ENCODE results near the gene TNK2.

- no peak for TF ChIP-seq CTCF (IDR thresholded peaks at IDR 0.05; ENCODE audit: low read length)
- no peak for TF ChIP-seq EZH2 (IDR thresholded peaks at IDR 0.05; ENCODE audit: borderline replicate concordance, low read length)
Observed at GRCh38 chr3:195884691-195885035, 23.7 kb downstream of the TNK2 start.
